Stomach (tissue), 9 donors: Measurements from ENCODE around the gene NDUFAF3. TPM values are rescaled to one million over a fixed set of nuclear protein-coding genes. Genes with fewer than 3 reads are reported as not detected.

ENCODE experiments used
- DNase-seq, 2 donors: peaks; one replicate each; pipeline versions ENCODE4 v3.0.0 to v3.0.0-alpha.2; 2013 to 2019
- H3K27ac ChIP-seq, 5 donors: fragments of 200-600 bp in 4 of 5; sonication (generic) in 4 of 5; one replicate each; pipeline ENCODE4 v1.5.1; 2013 to 2019; ENCODE audit warnings: mild to moderate bottlenecking in 1 of 5, moderate library complexity in 1 of 5
- H3K27me3 ChIP-seq, 3 donors: fragments of 200-600 bp; sonication (generic); one replicate each; pipeline ENCODE4 v1.5.1; 2017 to 2019; ENCODE audit warnings: mixed run types in 1 of 3
- H3K36me3 ChIP-seq, 4 donors: fragments of 200-600 bp; sonication (generic); 1 replicate in 3 of 4; 2 replicates in 1 of 4; pipeline ENCODE4 v1.5.1; 2016 to 2019
- H3K4me1 ChIP-seq, 4 donors: fragments of 200-600 bp; sonication (generic); one replicate each; pipeline ENCODE4 v1.5.1; 2016 to 2019
- H3K4me3 ChIP-seq, 4 donors: fragments of 200-600 bp; sonication (generic) in 3 of 4; one replicate each; pipeline ENCODE4 v1.5.1; 2016 to 2019; ENCODE audit warnings: mild to moderate bottlenecking in 1 of 4
- H3K9me3 ChIP-seq, 4 donors: fragments of 200-600 bp; sonication (generic); one replicate each; pipeline ENCODE4 v1.5.1; 2016 to 2019
- CTCF ChIP-seq, 7 experiments: fragments of 450-650 bp in 4 of 7; fragments of 200-600 bp in 3 of 7; sonication (generic) in 3 of 7; IDR thresholded peaks; one replicate each; pipeline ENCODE4 v1.5.1; 2016 to 2019; ENCODE audit warnings: antibody characterized with exemption in 7 of 7, control low read depth in 2 of 7, mild to moderate bottlenecking in 1 of 7
- EP300 ChIP-seq: sonication (generic); formaldehyde crosslinking; IDR thresholded peaks from one replicate; pipeline ENCODE4 v1.6.1; 2017; ENCODE audit warnings: antibody characterized with exemption
- POLR2A ChIP-seq, 4 donors: fragments of 450-650 bp; IDR thresholded peaks; one replicate each; pipeline ENCODE4 v1.6.1; 2016; ENCODE audit warnings: antibody characterized with exemption in 4 of 4, control low read depth in 2 of 4, mild to moderate bottlenecking in 1 of 4, moderate library complexity in 1 of 4
- POLR2AphosphoS5 ChIP-seq, 3 donors: sonication (generic); formaldehyde crosslinking; IDR thresholded peaks; one replicate each; pipeline ENCODE4 v1.6.1; 2016; ENCODE audit warnings: antibody characterized with exemption in 3 of 3
- WGBS, 5 donors: extraction: QIAGEN DNeasy Blood & Tissue Kit in 3 of 5; methylation state at CpG; one replicate each; pipeline versions ENCODE4 v1.1.5 to v1.1.7; 2013 to 2018; 5-methylcytosine and 5-hydroxymethylcytosine counted together
- intact Hi-C: fragments of 100-400 bp; cut with DNase I; formaldehyde crosslinking; loops from one replicate; pipeline ENCODE4 v1.15.1; 2023; ENCODE audit warnings: low total_unique reads
- polyA plus RNA-seq, 3 donors: library from polyadenylated mRNA; stranded (reverse); fragments of 200-250 nt; gene quantifications; one replicate each; pipeline ENCODE4 v1.2.3, GENCODE V29; 2013
- small RNA-seq, 4 donors: library from RNA; depleted of rRNA; stranded (forward); fragments of <200 nt; gene quantifications; one replicate each; pipeline ENCODE3, GENCODE V24; 2016
- total RNA-seq, 5 donors: library from RNA; depleted of rRNA; stranded (reverse); fragments of >200 nt; gene quantifications; one replicate each; pipeline versions ENCODE4 v1.1.0 to v1.2.3, GENCODE V29; 2014 to 2016
- donor health status: healthy with polysubstance abuse.
- donor health status: Bipolar disorder and iron deficiency.
- donor health status: healthy.

Gene NDUFAF3
- total and polyA plus RNA-seq, 8 donors, result 41.3 to 105 (median 61.3) TPM

- 93 to 100% (median 94%) methylated on average over 1 of the region's 1 CpG for WGBS, 5 donors
- H3K36me3 ChIP-seq, result peaks cover 31 to 97% (median 89%) of the 10 kb centered on the region in 4 donors
- no peak overlapping the region for H3K27ac ChIP-seq
- H3K4me3 ChIP-seq, result no peak overlapping the region
- TF ChIP-seq POLR2A (IDR thresholded peaks at IDR 0.05) (no peak), POLR2AphosphoS5 (IDR thresholded peaks at IDR 0.05) (no peak), EP300 (no peak), CTCF (IDR thresholded peaks at IDR 0.05) (no peak)
- peaks cover 0 to 11% (median 0%) of the 10 kb centered on the region in 4 donors for H3K4me1 ChIP-seq
- intact Hi-C loops, result no loop called here
- H3K27me3 ChIP-seq, result no peaks in the 10 kb centered on the region
- H3K9me3 ChIP-seq, result no peaks in the 10 kb centered on the region
- no peak for DNase-seq
Observed at GRCh38 chr3:49053543-49053942, 31.6 kb downstream of the NDUFAF3 start.

- H3K36me3 ChIP-seq, result peaks cover 31 to 94% (median 90%) of the 10 kb centered on the region in 4 donors
- no peak for DNase-seq
- no peaks in the 10 kb centered on the region for H3K27me3 ChIP-seq
- TF ChIP-seq POLR2A (IDR thresholded peaks at IDR 0.05) (no peak), CTCF (IDR thresholded peaks at IDR 0.05) (no peak), POLR2AphosphoS5 (IDR thresholded peaks at IDR 0.05) (no peak), EP300 (no peak)
- intact Hi-C loops, result no loop called here
- no peaks in the 10 kb centered on the region for H3K9me3 ChIP-seq
- WGBS, 5 donors, result 88 to 100% (median 97%) methylated on average over 2 of the region's 2 CpGs
- H3K27ac ChIP-seq, result no peak overlapping the region
- H3K4me3 ChIP-seq, result no peak overlapping the region
- H3K4me1 ChIP-seq, result peaks cover 0 to 11% (median 0%) of the 10 kb centered on the region in 4 donors
Observed at GRCh38 chr3:49054344-49054862, 32.5 kb downstream of the NDUFAF3 start.

GRCh38 chr3:49057268-49057667, 35.3 kb downstream of the NDUFAF3 start:
- Histone ChIP-seq H3K36me3 (peaks cover 29 to 98% (median 95%) of the 10 kb centered on the region in 4 donors), H3K27me3 (no peaks in the 10 kb centered on the region), H3K9me3 (no peaks in the 10 kb centered on the region), H3K4me1 (peaks cover 0 to 8% (median 0%) of the 10 kb centered on the region in 4 donors), H3K4me3 (no peak overlapping the region), H3K27ac (no peak overlapping the region)
- no peak for DNase-seq
- TF ChIP-seq POLR2AphosphoS5 (IDR thresholded peaks at IDR 0.05), result no peak
- intact Hi-C loops, result no loop called here
- WGBS, 5 donors, result 94 to 98% (median 96%) methylated on average over 7 to 10 of the region's 10 CpGs

GRCh38 chr3:49058011-49058410, 36.1 kb downstream of the NDUFAF3 start:
- Histone ChIP-seq H3K4me1 (peaks cover 0 to 7% (median 0%) of the 10 kb centered on the region in 4 donors), H3K27me3 (no peaks in the 10 kb centered on the region), H3K4me3 (no peak overlapping the region), H3K36me3 (peaks cover 25 to 98% (median 95%) of the 10 kb centered on the region in 4 donors), H3K27ac (no peak overlapping the region), H3K9me3 (no peaks in the 10 kb centered on the region)
- DNase-seq, result no peak
- intact Hi-C loops, result no loop called here
- WGBS, 5 donors, result 92 to 98% (median 94%) methylated on average over 7 of the region's 7 CpGs
- TF ChIP-seq EP300 (no peak), POLR2AphosphoS5 (IDR thresholded peaks at IDR 0.05) (no peak), POLR2A (IDR thresholded peaks at IDR 0.05) (no peak), CTCF (IDR thresholded peaks at IDR 0.05) (no peak)

Small RNAs within 50 kb of the gene (small RNA-seq; reads per million reads assigned to genes)
- gene MIR191 (5,810 to 8,763 (median 7,131) reads per million in 4 donors), gene MIR425 (16.3 to 61.9 (median 44.0) reads per million in 4 donors)

Other genes with a start within 250 kb of the NDUFAF3 start
- gene PRKAR2A, start 174.2 kb upstream of the NDUFAF3 start, total RNA-seq, result 10 to 100 TPM; 12.1 to 65.9 (median 47.3) TPM
- 10 to 100 TPM in 1 of 3 donors, 1 to 10 TPM in 2; 6.9 to 11.0 (median 9.2) TPM for gene PRKAR2A, start 174.2 kb upstream of the NDUFAF3 start, polyA plus RNA-seq
- gene SLC25A20, start 123.2 kb upstream of the NDUFAF3 start, total RNA-seq, result 100 to 1,000 TPM in 1 of 5 donors, 10 to 100 TPM in 3, 1 to 10 TPM in 1; 7.5 to 142 (median 18.8) TPM
- gene SLC25A20, start 123.2 kb upstream of the NDUFAF3 start, polyA plus RNA-seq, result 10 to 100 TPM in 2 of 3 donors, 1 to 10 TPM in 1; 7.7 to 24.1 (median 17.9) TPM
- 100 to 1,000 TPM in 3 of 5 donors, 10 to 100 TPM in 2; 29.8 to 202 (median 130) TPM for gene ARIH2, start 103.3 kb upstream of the NDUFAF3 start, total RNA-seq
- 10 to 100 TPM; 30.0 to 51.9 (median 40.2) TPM for gene ARIH2, start 103.3 kb upstream of the NDUFAF3 start, polyA plus RNA-seq
- gene P4HTM, start 31.9 kb upstream of the NDUFAF3 start, total RNA-seq, result 100 to 1,000 TPM in 3 of 5 donors, 10 to 100 TPM in 2; 34.0 to 383 (median 158) TPM
- 10 to 100 TPM; 19.1 to 49.2 (median 21.2) TPM for gene P4HTM, start 31.9 kb upstream of the NDUFAF3 start, polyA plus RNA-seq
- 100 to 1,000 TPM in 4 of 5 donors, 10 to 100 TPM in 1; 51.6 to 184 (median 151) TPM for gene WDR6, start 14.7 kb upstream of the NDUFAF3 start, total RNA-seq
- 100 to 1,000 TPM in 1 of 3 donors, 10 to 100 TPM in 2; 59.4 to 133 (median 65.3) TPM for gene WDR6, start 14.7 kb upstream of the NDUFAF3 start, polyA plus RNA-seq
- gene DALRD3, start 3.5 kb upstream of the NDUFAF3 start, total RNA-seq, result 10 to 100 TPM in 4 of 5 donors, 1 to 10 TPM in 1; 2.3 to 74.1 (median 47.1) TPM
- gene DALRD3, start 3.5 kb upstream of the NDUFAF3 start, polyA plus RNA-seq, result 10 to 100 TPM; 34.9 to 41.4 (median 35.0) TPM
- 100 to 1,000 TPM in 3 of 5 donors, 10 to 100 TPM in 2; 50.4 to 159 (median 107) TPM for gene IMPDH2, start 7.3 kb downstream of the NDUFAF3 start, total RNA-seq
- 100 to 1,000 TPM in 2 of 3 donors, 10 to 100 TPM in 1; 90.9 to 156 (median 107) TPM for gene IMPDH2, start 7.3 kb downstream of the NDUFAF3 start, polyA plus RNA-seq
- gene QRICH1, start 72.0 kb downstream of the NDUFAF3 start, total RNA-seq, result 100 to 1,000 TPM in 1 of 5 donors, 10 to 100 TPM in 4; 27.2 to 105 (median 63.4) TPM
- 10 to 100 TPM; 16.1 to 29.7 (median 19.4) TPM for gene QRICH1, start 72.0 kb downstream of the NDUFAF3 start, polyA plus RNA-seq
- 100 to 1,000 TPM; 151 to 418 (median 217) TPM for gene QARS1, start 82.6 kb downstream of the NDUFAF3 start, total RNA-seq
- gene QARS1, start 82.6 kb downstream of the NDUFAF3 start, polyA plus RNA-seq, result 100 to 1,000 TPM; 241 to 303 (median 265) TPM
- 10 to 100 TPM; 21.6 to 77.2 (median 57.1) TPM for gene USP19, start 98.7 kb downstream of the NDUFAF3 start, total RNA-seq
- 10 to 100 TPM; 15.6 to 16.6 (median 15.7) TPM for gene USP19, start 98.7 kb downstream of the NDUFAF3 start, polyA plus RNA-seq
- 100 to 1,000 TPM; 195 to 578 (median 552) TPM for gene LAMB2, start 110.9 kb downstream of the NDUFAF3 start, total RNA-seq
- 100 to 1,000 TPM; 198 to 333 (median 200) TPM for gene LAMB2, start 110.9 kb downstream of the NDUFAF3 start, polyA plus RNA-seq
- gene CCDC71, start 144.2 kb downstream of the NDUFAF3 start, total RNA-seq, result 10 to 100 TPM in 3 of 5 donors, 1 to 10 TPM in 2; 2.3 to 22.6 (median 12.9) TPM
- gene CCDC71, start 144.2 kb downstream of the NDUFAF3 start, polyA plus RNA-seq, result 10 to 100 TPM; 11.4 to 15.6 (median 12.6) TPM
- gene KLHDC8B, start 149.5 kb downstream of the NDUFAF3 start, total RNA-seq, result 10 to 100 TPM; 11.6 to 41.1 (median 20.6) TPM
- 10 to 100 TPM; 15.2 to 37.7 (median 17.6) TPM for gene KLHDC8B, start 149.5 kb downstream of the NDUFAF3 start, polyA plus RNA-seq